Gastroesophageal sphincter (tissue), 3 donors: ENCODE results near the gene RNF141.

Source experiments
- CTCF ChIP-seq, 4 experiments: fragments of 200-600 bp in 2 of 4; fragments of 450-650 bp in 2 of 4; sonication (generic) in 1 of 4; IDR thresholded peaks; one replicate each; pipeline ENCODE4 v1.5.1; 2017 to 2019; ENCODE audit warnings: antibody characterized with exemption in 4 of 4, mild to moderate bottlenecking in 2 of 4, moderate library complexity in 2 of 4
- EP300 ChIP-seq: sonication (generic); formaldehyde crosslinking; IDR thresholded peaks from one replicate; pipeline ENCODE4 v1.6.1; 2017; ENCODE audit warnings: antibody characterized with exemption, mild to moderate bottlenecking
- POLR2A ChIP-seq, 2 donors: fragments of 450-650 bp; IDR thresholded peaks; one replicate each; pipeline ENCODE4 v1.6.1; 2017; ENCODE audit warnings: antibody characterized with exemption in 2 of 2, mild to moderate bottlenecking in 2 of 2, moderate library complexity in 1 of 2
- POLR2AphosphoS5 ChIP-seq: sonication (generic); formaldehyde crosslinking; IDR thresholded peaks from one replicate; pipeline ENCODE4 v1.6.1; 2017; ENCODE audit warnings: antibody characterized with exemption

GRCh38 chr11:10542776-10543175 is 1.8 kb upstream of the RNF141 start:
- no peak for TF ChIP-seq POLR2AphosphoS5
- TF ChIP-seq CTCF (IDR thresholded peaks at IDR 0.05): no peak
- no peak for TF ChIP-seq POLR2A (IDR thresholded peaks at IDR 0.05)
- no peak for TF ChIP-seq EP300
